Thoracic aorta (tissue), 2 donors: Measurements from ENCODE around the gene OR8H1. TPM values are rescaled to one million over a fixed set of nuclear protein-coding genes. Genes with fewer than 3 reads are reported as not detected.

Experiments used
- ATAC-seq: fragments of 150-250 bp; one replicate; pipeline ENCODE4 v1.8.0; 2017; ENCODE audit warnings: low read depth; ENCODE audit not compliant: insufficient number of reproducible peaks, low FRiP score
- DNase-seq: peaks from one replicate; pipeline ENCODE4 v3.0.0-alpha.2; 2020; ENCODE audit warnings: low spot score
- H3K27ac ChIP-seq, 2 donors: fragments of 200-600 bp; sonication (generic); 1 replicate in 1 of 2; 2 replicates in 1 of 2; pipeline ENCODE4 v1.5.1; 2016; ENCODE audit warnings: mild to moderate bottlenecking in 2 of 2, moderate library complexity in 2 of 2
- H3K27me3 ChIP-seq: fragments of 200-600 bp; sonication (generic); replicated peaks from 2 replicates; pipeline ENCODE4 v1.6.0; 2016; ENCODE audit warnings: mild to moderate bottlenecking; ENCODE audit not compliant: insufficient read depth
- H3K36me3 ChIP-seq: fragments of 200-600 bp; sonication (generic); one replicate; pipeline ENCODE4 v1.5.1; 2016
- H3K4me1 ChIP-seq, 2 donors: fragments of 200-600 bp; sonication (generic); 1 replicate in 1 of 2; 2 replicates in 1 of 2; pipeline versions ENCODE4 v1.5.1 to v1.6.0; 2016; ENCODE audit warnings: low read depth in 2 of 2, mild to moderate bottlenecking in 1 of 2; ENCODE audit not compliant: control insufficient read depth in 1 of 2
- H3K4me3 ChIP-seq: fragments of 200-600 bp; sonication (generic); 2 replicates; pipeline ENCODE4 v1.5.1; 2016; ENCODE audit warnings: mild to moderate bottlenecking
- H3K9me3 ChIP-seq: fragments of 200-600 bp; sonication (generic); 2 replicates; pipeline ENCODE4 v1.5.1; 2016
- CTCF ChIP-seq: fragments of 200-600 bp; sonication (generic); IDR thresholded peaks from one replicate; pipeline ENCODE4 v1.5.1; 2019; ENCODE audit warnings: antibody characterized with exemption
- total RNA-seq, 2 donors: library from RNA; depleted of rRNA; stranded (reverse); fragments of >200 nt; gene quantifications; one replicate each; pipeline versions ENCODE4 v1.1.0 to v1.2.3, GENCODE V29; 2016

The OR8H1 gene
- total RNA-seq, 2 donors from 2014 or later: not detected

- Histone ChIP-seq H3K9me3 (no peaks in the 10 kb centered on the region), H3K4me3 (no peak overlapping the region), H3K27ac (no peak overlapping the region), H3K27me3 (no peaks in the 10 kb centered on the region), H3K36me3 (no peaks in the 10 kb centered on the region), H3K4me1 (no peaks in the 10 kb centered on the region)
- ATAC-seq: no peak
- no peak for TF ChIP-seq CTCF
- no peak for DNase-seq
Observed at GRCh38 chr11:56307836-56308235, 15.8 kb upstream of the OR8H1 start.

- ATAC-seq (no peak), DNase-seq (no peak)
- Histone ChIP-seq H3K4me3 (no peak overlapping the region), H3K4me1 (no peaks in the 10 kb centered on the region), H3K27ac (no peak overlapping the region), H3K36me3 (no peaks in the 10 kb centered on the region), H3K9me3 (no peaks in the 10 kb centered on the region), H3K27me3 (no peaks in the 10 kb centered on the region)
- no peak for TF ChIP-seq CTCF
Observed at GRCh38 chr11:56296898-56297297, 4.8 kb upstream of the OR8H1 start.

GRCh38 chr11:56273854-56274253 is 18.2 kb downstream of the OR8H1 start, which contains the start of gene OR5T1:
Gene OR5T1 (plus strand): TSS chr11:56274154. CDS start chr11:56275639, 1,485 bp downstream.
- no peak for DNase-seq
- TF ChIP-seq CTCF: no peak
- no peak within 1 kb of the TSS for H3K4me3 ChIP-seq
- H3K27me3 ChIP-seq: no peaks in the 10 kb centered on the region
- no peaks in the 10 kb centered on the region for H3K36me3 ChIP-seq
- no peak for ATAC-seq
- H3K27ac ChIP-seq: no peak within 1 kb of the TSS
- H3K9me3 ChIP-seq: no peaks in the 10 kb centered on the region
- H3K4me1 ChIP-seq: no peaks in the 10 kb centered on the region

DNA sequence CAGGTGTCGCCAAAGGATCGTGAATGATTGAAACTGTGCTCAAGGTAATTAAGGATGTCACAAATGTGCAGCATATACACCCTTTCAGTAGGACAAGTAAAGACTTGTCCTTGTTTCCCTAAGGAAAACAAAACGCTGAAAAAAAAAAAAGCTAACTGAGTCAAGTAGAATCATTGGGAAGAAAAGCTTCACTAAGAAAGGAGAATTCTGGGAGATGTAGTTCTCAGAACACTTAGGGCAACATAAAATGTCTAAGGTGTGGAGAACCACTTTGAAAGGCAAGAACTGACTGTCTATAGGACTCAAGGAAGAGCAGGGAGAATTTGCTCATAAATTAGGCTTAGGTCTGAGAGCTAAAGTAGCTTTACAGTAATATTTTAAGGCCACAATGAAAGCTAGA is 21.0 kb downstream of the OR8H1 start:
- H3K4me3 ChIP-seq: no peak overlapping the region
- no peaks in the 10 kb centered on the region for H3K27me3 ChIP-seq
- ATAC-seq (no peak), DNase-seq (no peak)
- H3K9me3 ChIP-seq: no peaks in the 10 kb centered on the region
- no peak overlapping the region for H3K27ac ChIP-seq
- no peaks in the 10 kb centered on the region for H3K4me1 ChIP-seq
- no peak for TF ChIP-seq CTCF
- no peaks in the 10 kb centered on the region for H3K36me3 ChIP-seq

GRCh38 chr11:56251954-56252353 is 40.1 kb downstream of the OR8H1 start, which contains the start of gene OR5T3:
Gene OR5T3 (plus strand): TSS chr11:56252254. CDS start chr11:56252254, 0 bp downstream.
- Histone ChIP-seq H3K27me3 (no peaks in the 10 kb centered on the region), H3K27ac (no peak within 1 kb of the TSS), H3K4me3 (no peak within 1 kb of the TSS), H3K4me1 (no peaks in the 10 kb centered on the region), H3K9me3 (no peaks in the 10 kb centered on the region), H3K36me3 (no peaks in the 10 kb centered on the region)
- DNase-seq: no peak
- TF ChIP-seq CTCF: no peak
- ATAC-seq: no peak

Other genes with a start within 250 kb of the OR8H1 start
- not detected for gene OR8I2, start 198.9 kb downstream of the OR8H1 start, total RNA-seq
- not detected for gene OR8H2, start 188.6 kb downstream of the OR8H1 start, total RNA-seq
- not detected for gene OR8H3, start 169.9 kb downstream of the OR8H1 start, total RNA-seq
- not detected for gene OR8J3, start 152.1 kb downstream of the OR8H1 start, total RNA-seq
- gene OR8K5, start 131.9 kb downstream of the OR8H1 start, total RNA-seq: not detected
- gene OR5J2, start 115.6 kb downstream of the OR8H1 start, total RNA-seq: not detected
- gene OR5T2, start 58.0 kb downstream of the OR8H1 start, total RNA-seq: not detected
- gene OR5T3, start 40.0 kb downstream of the OR8H1 start, total RNA-seq: not detected
- gene OR5T1, start 18.1 kb downstream of the OR8H1 start, total RNA-seq: not detected
- gene OR8K3, start 22.9 kb upstream of the OR8H1 start, total RNA-seq: not detected
- not detected for gene OR8K1, start 53.8 kb upstream of the OR8H1 start, total RNA-seq
- not detected for gene OR8J1, start 62.0 kb upstream of the OR8H1 start, total RNA-seq
- not detected for gene OR8U1, start 83.4 kb upstream of the OR8H1 start, total RNA-seq
- not detected for gene OR5AL1, start 120.4 kb upstream of the OR8H1 start, total RNA-seq
- not detected for gene OR5M3, start 181.1 kb upstream of the OR8H1 start, total RNA-seq
- not detected for gene OR5M8, start 199.1 kb upstream of the OR8H1 start, total RNA-seq